ENCODE results near the gene LAYN.

The LAYN gene

DNA sequence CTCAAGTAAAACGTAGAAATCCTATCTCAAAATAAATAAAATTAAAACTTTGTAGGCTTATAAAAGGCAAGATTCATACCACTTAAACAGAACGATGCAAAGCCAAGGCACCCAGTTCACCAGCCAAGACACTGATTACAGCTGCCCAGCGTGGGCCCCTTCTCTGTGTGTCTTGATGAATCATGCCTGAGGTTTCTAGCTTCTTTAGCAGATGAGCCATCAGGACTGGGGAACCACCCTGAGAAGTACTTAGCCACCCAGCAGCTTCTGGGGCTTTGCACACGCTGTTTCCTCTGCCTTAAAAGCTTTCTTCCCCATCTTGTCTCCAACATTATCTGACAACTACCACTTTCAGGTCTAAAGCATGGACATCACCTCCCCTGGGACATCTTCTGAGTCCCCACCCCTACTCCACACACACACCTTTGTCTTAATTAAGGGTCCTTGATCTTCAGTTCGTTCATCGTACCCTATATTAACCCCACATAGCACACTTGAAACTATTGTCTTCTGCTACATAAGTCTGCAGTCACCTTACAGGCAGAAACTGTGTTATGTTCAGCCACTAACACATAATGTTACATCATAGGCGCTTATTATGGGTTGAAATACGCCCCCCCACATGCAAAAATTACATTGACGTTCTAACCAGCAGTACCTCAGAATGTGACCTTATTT is 8.7 kb upstream of the LAYN start:
- DNase-seq (ENCODE audit: low read depth in 2 of 2) = peak; percentile 69 to 75

DNA sequence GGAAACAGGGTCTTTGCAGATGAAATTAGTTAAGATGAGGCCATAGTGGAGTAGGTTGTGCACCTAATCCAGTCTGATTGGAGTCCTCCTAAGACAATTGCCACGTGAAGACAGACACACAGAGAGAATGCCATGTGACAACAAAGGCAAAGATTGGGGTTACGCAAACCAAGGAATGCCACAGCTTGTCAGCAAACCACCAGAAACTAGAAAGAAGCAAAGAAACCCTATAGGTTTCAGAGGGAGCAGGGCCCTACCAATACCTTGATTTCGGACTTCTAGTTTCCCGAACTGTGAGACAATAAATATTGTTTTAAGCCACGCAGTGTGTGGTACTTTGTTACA is 8.2 kb upstream of the LAYN start:
- DNase-seq (ENCODE audit: low read depth in 2 of 2) = no peak

GRCh38 chr11:111535281-111535680 is 5.2 kb upstream of the LAYN start:
- no peak for DNase-seq (ENCODE audit: low read depth in 2 of 2)

DNA sequence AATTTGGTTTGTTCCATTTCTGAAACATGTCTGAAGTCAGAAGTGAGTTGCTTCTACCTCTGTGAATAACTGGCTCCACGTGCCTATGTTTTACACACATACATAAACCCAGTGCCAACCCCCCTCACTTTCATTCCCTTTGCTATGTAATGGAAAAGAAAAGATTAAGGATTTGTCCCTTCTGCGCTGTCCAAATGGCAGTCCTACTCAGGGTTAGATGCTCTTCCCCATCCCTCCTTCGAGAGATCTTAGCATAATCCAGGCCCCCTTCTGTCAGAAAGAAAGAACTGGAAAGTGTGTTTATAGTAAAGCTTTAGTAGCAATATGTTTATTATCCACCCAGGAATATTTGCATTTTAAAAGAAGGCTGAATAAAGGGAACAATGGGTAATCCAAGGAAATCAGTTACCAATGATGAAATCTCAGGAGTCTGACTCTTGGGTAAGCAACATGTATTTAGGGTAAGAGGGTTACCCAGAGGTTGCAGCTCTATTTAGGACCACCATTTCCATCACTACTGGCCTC is 3.1 kb upstream of the LAYN start:
- no peak for DNase-seq (ENCODE audit: low read depth in 2 of 2)

DNA sequence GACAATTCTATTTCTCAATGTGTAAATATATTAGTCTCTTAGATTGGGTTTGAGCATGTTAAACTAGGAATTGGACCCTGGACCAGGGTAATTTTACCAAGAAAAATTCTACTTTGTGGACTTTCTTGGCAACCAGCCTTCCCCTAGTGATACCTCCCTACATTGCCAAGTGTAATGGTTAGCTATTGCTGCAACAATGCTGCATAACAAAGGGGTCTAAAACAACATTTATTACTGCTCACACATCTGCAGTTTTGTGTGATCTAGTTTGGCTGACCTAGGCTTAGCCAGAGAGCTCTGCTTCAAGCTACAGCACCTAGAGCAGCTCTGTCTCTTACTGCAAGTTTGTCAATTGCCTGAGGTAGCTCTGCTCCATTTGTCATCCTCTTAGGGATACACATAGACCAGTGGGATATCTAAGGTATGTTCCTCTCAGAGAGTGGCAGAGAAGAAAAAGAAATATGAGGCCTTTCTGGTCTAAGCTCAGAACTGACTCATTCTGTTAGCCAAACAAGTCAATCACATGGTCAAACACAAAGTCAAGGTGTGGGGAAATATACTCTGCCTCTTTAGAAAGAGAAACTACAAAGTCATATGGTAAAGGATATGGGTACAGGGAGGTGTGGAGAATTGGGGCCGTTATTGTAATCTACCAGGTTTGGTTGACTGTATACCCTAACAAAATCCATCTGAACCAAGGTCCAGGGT is 2.0 kb upstream of the LAYN start:
- DNase-seq (ENCODE audit: low read depth in 2 of 2) = no peak

- no peak for DNase-seq (ENCODE audit: low read depth in 2 of 2)
Observed at GRCh38 chr11:111539426-111540113, 950 bp upstream of the LAYN start.

GRCh38 chr11:111540937-111541253 is 375 bp downstream of the LAYN start:
- no peak for DNase-seq (ENCODE audit: low read depth in 2 of 2)

GRCh38 chr11:111541254-111542061 is 938 bp downstream of the LAYN start:
- peak in 1 of 2 experiments; percentile 60 for DNase-seq (ENCODE audit: low read depth in 2 of 2)

GRCh38 chr11:111542606-111543275 is 2.2 kb downstream of the LAYN start:
- no peak for DNase-seq (ENCODE audit: low read depth in 2 of 2)

DNA sequence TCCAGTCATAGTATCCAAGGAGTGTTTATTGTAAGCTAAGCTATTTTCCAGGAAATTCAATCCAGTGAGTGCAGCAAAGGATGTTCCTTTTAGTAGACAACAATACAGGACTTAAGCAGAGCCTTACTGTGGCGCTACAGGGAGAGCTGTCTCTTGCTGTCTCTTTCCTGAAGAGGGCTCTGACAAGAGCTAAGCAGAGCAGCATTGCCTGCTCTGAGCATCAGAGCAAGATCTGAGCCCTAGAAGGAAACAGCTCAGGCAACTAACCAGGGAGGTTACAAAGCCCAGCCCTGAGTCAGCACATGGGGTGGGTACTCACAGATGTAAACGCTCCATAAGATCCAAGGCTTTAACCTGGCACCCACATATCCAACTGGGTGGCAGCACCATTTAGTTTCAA is 8.0 kb downstream of the LAYN start:
- no peak for DNase-seq (ENCODE audit: low read depth in 2 of 2)

DNA sequence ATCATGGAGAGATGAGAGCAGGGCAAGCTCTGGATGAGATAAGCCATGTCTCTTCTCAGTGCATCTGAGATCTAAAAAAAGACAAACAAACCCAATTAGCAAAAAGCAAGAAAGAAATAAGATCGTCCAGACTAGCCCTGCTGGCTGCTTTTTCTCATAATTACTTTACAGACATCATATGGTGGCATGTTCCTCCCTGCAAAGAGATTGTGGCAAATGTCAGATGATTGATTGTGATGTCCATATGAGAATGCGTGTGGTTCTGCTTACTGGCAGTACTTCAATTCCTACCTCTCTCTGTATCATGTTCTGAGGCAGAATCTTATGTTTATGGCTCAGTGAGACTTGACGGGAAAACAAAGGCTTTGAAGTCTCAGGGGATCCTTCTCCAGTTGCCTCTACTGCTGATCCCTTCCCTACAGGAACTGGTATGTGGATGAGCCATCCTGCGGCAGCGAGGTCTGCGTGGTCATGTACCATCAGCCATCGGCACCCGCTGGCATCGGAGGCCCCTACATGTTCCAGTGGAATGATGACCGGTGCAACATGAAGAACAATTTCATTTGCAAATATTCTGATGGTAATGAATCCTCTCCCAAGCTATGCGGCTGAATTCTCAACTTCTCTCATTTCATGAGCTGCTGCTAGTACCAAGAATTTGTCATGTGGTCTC is 8.8 kb downstream of the LAYN start:
- no peak for DNase-seq (ENCODE audit: low read depth in 2 of 2)

GRCh38 chr11:111549869-111550203 is 9.3 kb downstream of the LAYN start:
- no peak for DNase-seq (ENCODE audit: low read depth in 2 of 2)

DNA sequence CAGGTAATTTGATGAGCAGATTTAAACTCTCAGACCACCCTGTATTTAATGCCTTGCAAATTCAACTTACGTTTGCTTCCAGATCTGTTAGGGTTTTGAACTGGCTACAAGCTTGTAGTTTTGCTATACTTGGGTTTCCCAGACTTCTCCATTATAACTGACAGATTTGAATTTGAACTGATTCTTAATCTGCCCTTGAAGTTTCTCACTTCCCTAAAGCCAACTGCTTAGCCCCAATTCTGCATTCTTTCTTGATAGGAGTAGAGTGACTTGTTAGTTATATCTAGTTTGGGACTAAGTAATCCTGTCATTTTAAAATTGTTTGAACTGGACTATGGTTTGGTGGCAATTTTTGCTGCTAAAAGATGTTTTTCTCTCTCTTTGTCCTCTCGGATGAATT is 9.7 kb downstream of the LAYN start:
- no peak for DNase-seq (ENCODE audit: low read depth in 2 of 2)

DNA sequence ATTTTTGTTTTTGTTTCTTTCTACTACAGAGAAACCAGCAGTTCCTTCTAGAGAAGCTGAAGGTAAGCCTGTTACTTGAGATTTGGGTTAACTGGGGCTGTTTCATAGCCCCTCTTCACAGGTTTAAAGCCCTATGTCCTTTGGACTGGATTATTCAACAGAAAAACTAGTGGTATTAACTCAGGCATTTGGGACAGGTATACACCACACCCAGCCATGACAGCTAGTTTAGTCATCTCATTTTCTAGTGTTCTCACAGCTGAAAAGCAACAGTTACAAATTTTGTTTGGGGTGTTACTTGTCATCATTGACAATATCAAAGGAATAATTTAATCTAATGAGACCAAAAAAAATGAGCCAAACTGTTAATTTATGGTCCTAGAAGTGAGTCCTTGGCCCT is 14.0 kb downstream of the LAYN start:
- no peak for DNase-seq (ENCODE audit: low read depth in 2 of 2)

DNA sequence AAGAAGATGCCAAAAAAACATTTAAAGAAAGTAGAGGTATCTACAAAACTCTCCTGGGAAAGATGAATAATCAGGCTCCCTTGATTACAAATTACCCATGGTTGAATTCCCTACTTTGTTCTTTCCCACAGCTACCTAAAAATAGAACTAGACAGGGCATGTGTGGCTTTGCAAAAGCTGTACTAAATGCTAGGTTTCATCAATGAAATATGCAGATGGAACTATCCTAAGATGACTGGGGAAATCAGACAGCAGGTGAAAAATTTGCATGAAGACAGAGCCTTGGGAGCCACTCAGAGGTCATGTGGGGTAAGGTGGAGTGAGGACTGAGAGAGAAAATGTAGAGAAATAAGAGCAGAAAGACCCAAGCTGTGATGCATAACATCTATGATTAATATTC is 14.7 kb downstream of the LAYN start:
- DNase-seq (ENCODE audit: low read depth in 2 of 2) = no peak

DNA sequence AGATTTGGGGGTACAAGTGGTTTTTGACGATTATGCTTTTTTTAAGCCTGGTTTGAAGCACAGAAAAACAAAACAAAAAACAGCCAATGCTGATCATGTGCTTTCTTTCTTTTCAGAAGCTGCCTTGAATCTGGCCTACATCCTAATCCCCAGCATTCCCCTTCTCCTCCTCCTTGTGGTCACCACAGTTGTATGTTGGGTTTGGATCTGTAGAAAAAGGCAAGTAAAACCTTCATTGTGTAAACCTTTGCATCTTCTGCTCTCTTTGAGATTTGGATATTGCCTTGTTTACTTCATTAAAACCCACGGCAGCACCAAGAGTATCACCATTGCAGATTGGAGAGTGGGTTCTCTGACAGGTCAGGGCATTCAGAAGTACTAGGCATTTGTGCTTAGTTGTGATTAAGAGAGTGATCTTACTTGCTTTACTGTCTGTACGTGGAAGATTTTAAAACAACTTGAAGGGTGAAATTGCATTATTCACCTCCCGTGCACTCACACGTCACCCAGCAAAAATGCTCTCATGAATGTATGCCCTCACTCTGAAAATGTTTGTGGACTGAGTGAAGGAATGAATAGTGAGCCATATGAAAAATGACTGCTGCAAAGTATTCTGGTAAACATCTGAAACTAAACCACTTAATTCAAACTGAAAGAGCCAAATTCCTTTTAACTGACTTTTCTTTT is 17.0 kb downstream of the LAYN start:
- DNase-seq (ENCODE audit: low read depth in 2 of 2) = peak; percentile 99

GRCh38 chr11:111559800-111560464 is 19.4 kb downstream of the LAYN start:
- DNase-seq (ENCODE audit: low read depth in 2 of 2) = no peak

- no peak for DNase-seq (ENCODE audit: low read depth in 2 of 2)
Observed at GRCh38 chr11:111560800-111561199, 20.3 kb downstream of the LAYN start.

DNA sequence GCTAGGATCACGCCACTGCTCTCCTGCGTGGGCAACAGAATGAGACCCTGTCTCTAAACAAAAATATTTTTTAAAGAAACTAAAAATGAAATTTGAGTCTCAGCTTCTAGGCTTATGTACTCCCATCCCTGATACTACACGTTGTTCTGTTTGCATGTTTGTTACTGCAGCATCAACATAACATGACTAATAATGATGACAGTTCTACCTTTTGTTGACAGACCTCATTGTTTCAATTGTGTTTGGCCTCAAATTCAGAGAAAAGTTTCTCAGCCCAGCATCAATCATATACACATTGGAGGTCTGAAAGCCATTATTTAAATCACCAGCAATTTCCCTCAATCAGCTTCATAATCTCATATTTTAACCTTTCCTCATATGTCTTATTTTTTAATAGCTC is 20.8 kb downstream of the LAYN start:
- DNase-seq (ENCODE audit: low read depth in 2 of 2) = no peak

DNA sequence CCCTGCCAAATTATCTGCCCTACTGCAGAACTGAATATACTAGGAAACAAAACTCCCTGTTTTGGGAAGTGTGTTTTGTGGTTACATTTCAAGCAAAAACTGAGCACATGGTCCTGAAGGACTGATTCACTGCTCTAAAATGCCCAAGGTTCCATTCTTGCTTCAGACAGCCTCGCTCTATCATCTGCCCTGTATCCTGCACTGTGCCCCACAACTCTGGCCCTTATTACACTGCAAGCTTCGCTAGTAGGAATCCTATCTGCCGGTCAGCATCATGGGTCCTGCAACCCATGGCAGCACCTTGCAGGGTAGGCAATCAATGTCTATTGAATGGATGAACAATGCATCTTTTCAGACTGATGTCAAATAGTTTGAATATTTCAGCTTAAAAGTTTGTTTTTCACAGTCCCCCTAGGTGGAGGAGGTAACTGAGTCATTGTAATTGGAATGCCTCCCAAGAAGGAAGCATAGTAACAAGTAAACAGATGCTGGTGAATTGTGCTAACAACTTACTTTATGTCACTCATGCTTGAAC is 21.3 kb downstream of the LAYN start:
- DNase-seq (ENCODE audit: low read depth in 2 of 2) = peak; percentile 82 to 84

Data from fibroblast of skin of left quadriceps (primary cell).